AG04450 (cell line): ENCODE measurements around the gene SETDB1. TPM values are rescaled to one million over a fixed set of nuclear protein-coding genes. Genes with fewer than 3 reads are reported as not detected.

ENCODE experiments used
- CTCF ChIA-PET: fragments of 300-600, 350-600 bp; formaldehyde crosslinking; extraction: SDS; loops from one replicate; lab custom pipeline; 2022; ENCODE audit warnings: antibody characterized with exemption, inconsistent platforms; lab: Charles Lee
- POLR2A ChIA-PET: fragments of 350-600 bp; formaldehyde crosslinking; extraction: SDS; loops from one replicate; lab custom pipeline; 2021; ENCODE audit warnings: antibody characterized with exemption, inconsistent platforms; lab: Yijun Ruan, JAX
- DNase-seq: peaks from one replicate; pipeline ENCODE4 v3.0.0-alpha.2; 2011; ENCODE audit warnings: low read depth, low spot score
- H3K27ac ChIP-seq: one replicate; pipeline ENCODE4 v1.5.1; 2012; ENCODE audit warnings: low read depth, low read length, control low read depth
- H3K27me3 ChIP-seq: one replicate; pipeline ENCODE4 v1.6.0; 2012; ENCODE audit warnings: low read length; ENCODE audit not compliant: control insufficient read depth, insufficient read depth
- H3K4me3 ChIP-seq: 2 replicates; pipeline ENCODE4 v1.5.1; 2011; ENCODE audit warnings: mild to moderate bottlenecking, low read depth, low read length, control low read depth
- H3K9me3 ChIP-seq: 2 replicates; pipeline ENCODE4 v1.5.1; 2012; ENCODE audit warnings: low read length; ENCODE audit not compliant: control insufficient read depth, insufficient read depth
- CTCF ChIP-seq: IDR thresholded peaks from 2 replicates; pipeline ENCODE4 v1.5.1; 2011; ENCODE audit warnings: low read depth, low read length, control low read depth, inconsistent platforms
- polyA plus RNA-seq: library from polyadenylated mRNA; depleted of rRNA; stranded (reverse); fragments of >200 nt; gene quantifications from 2 replicates; pipeline ENCODE4 v1.2.3, GENCODE V29; 2011

Gene SETDB1
- polyA plus RNA-seq, 1 experiment = 35.5 TPM

GRCh38 chr1:150955280-150955679, 29.1 kb downstream of the SETDB1 start:
- ChIA-PET POLR2A (no interaction called here), CTCF (no interaction called here)
- H3K27me3 ChIP-seq = no peaks in the 10 kb centered on the region
- no peaks in the 10 kb centered on the region for H3K9me3 ChIP-seq
- DNase-seq = no peak
- TF ChIP-seq CTCF = no peak
- H3K27ac ChIP-seq = no peak overlapping the region
- no peak overlapping the region for H3K4me3 ChIP-seq

GRCh38 chr1:150957666-150958065, 31.5 kb downstream of the SETDB1 start:
- no peak for TF ChIP-seq CTCF
- Histone ChIP-seq H3K9me3 (no peaks in the 10 kb centered on the region), H3K27me3 (no peaks in the 10 kb centered on the region), H3K4me3 (no peak overlapping the region), H3K27ac (no peak overlapping the region)
- ChIA-PET CTCF (interaction anchor here (0.6 to 2.8 kb wide), 4 partner anchors 9 to 441 kb away, joined by 3 to 13 read pairs (median 4); no protein-coding TSS in a partner anchor), POLR2A (interaction anchor here (0.6 to 1.0 kb wide), 2 partner anchors 11 to 594 kb away, joined by 4 to 11 read pairs; partner anchors contain the start of gene RPRD2)
- no peak for DNase-seq

- no peak for TF ChIP-seq CTCF
- H3K4me3 ChIP-seq = no peak overlapping the region
- DNase-seq = no peak
- ChIA-PET CTCF (no interaction called here), POLR2A (interaction anchor here (0.6 kb wide), 1 partner anchor 39 kb away, joined by 3 read pairs; no protein-coding TSS in a partner anchor)
- no peak overlapping the region for H3K27ac ChIP-seq
- H3K9me3 ChIP-seq = no peaks in the 10 kb centered on the region
- H3K27me3 ChIP-seq = no peaks in the 10 kb centered on the region
Observed at GRCh38 chr1:150960646-150961045, 34.5 kb downstream of the SETDB1 start.

- Histone ChIP-seq H3K27me3 (no peaks in the 10 kb centered on the region), H3K27ac (peak overlapping the region; percentile 21), H3K9me3 (no peaks in the 10 kb centered on the region), H3K4me3 (no peak overlapping the region)
- ChIA-PET POLR2A (no interaction called here), CTCF (interaction anchor here (1.6 kb wide), 1 partner anchor 18 kb away, joined by 5 read pairs; no protein-coding TSS in a partner anchor)
- DNase-seq = no peak
- TF ChIP-seq CTCF = no peak
Observed at GRCh38 chr1:150961756-150962155, 35.6 kb downstream of the SETDB1 start.

GRCh38 chr1:150963321-150964163, 37.4 kb downstream of the SETDB1 start:
- ChIA-PET CTCF (interaction anchor here (0.6 to 1.6 kb wide), 2 partner anchors 16 to 17 kb away, joined by 3 to 5 read pairs; no protein-coding TSS in a partner anchor), POLR2A (no interaction called here)
- no peaks in the 10 kb centered on the region for H3K9me3 ChIP-seq
- no peak overlapping the region for H3K4me3 ChIP-seq
- TF ChIP-seq CTCF = no peak
- no peak for DNase-seq
- no peaks in the 10 kb centered on the region for H3K27me3 ChIP-seq
- H3K27ac ChIP-seq = no peak overlapping the region
